GM23338 (cell line): ENCODE measurements around the gene GCDH. TPM values are rescaled to one million over a fixed set of nuclear protein-coding genes. Genes with fewer than 3 reads are reported as not detected.

Source experiments
- ATAC-seq: fragments of 200-7000 bp; cut with Tn5 transposase; 3 replicates; pipeline ENCODE4 v1.9.1; 2020
- DNase-seq: peaks from one replicate; pipeline ENCODE4 v3.0.0-alpha.2; 2015; ENCODE audit warnings: low spot score
- H2AFZ ChIP-seq: fragments of 200-600 bp; sonication (generic); 2 replicates; pipeline ENCODE4 v1.8.0; 2016; ENCODE audit warnings: antibody characterized with exemption, mild to moderate bottlenecking, moderate library complexity
- H3F3A ChIP-seq: fragments of 200-600 bp; sonication (generic); replicated peaks from 2 replicates; pipeline ENCODE4 v1.8.0; 2017; ENCODE audit warnings: antibody characterized with exemption, mixed run types, low read depth
- H3K27ac ChIP-seq: fragments of 200-600 bp; sonication (generic); 2 replicates; pipeline ENCODE4 v1.6.1; 2016; ENCODE audit warnings: low read depth
- H3K27me3 ChIP-seq: fragments of 200-600 bp; sonication (generic); 2 replicates; pipeline ENCODE4 v1.8.0; 2016; ENCODE audit warnings: mild to moderate bottlenecking, mixed run types, moderate library complexity; ENCODE audit not compliant: insufficient read depth
- H3K36me3 ChIP-seq: fragments of 200-600 bp; sonication (generic); 2 replicates; pipeline ENCODE4 v1.8.0; 2016; ENCODE audit warnings: mild to moderate bottlenecking; ENCODE audit not compliant: insufficient read depth
- H3K4me1 ChIP-seq: fragments of 200-600 bp; sonication (generic); 2 replicates; pipeline ENCODE4 v1.8.0; 2016; ENCODE audit warnings: mild to moderate bottlenecking, moderate library complexity; ENCODE audit not compliant: insufficient read depth
- H3K4me2 ChIP-seq: fragments of 200-600 bp; sonication (generic); 2 replicates; pipeline ENCODE4 v1.7.1; 2017; ENCODE audit warnings: mixed run types
- H3K4me3 ChIP-seq: fragments of 200-600 bp; sonication (generic); 2 replicates; pipeline ENCODE4 v1.6.1; 2016; ENCODE audit warnings: mixed run types
- H3K79me2 ChIP-seq: fragments of 200-600 bp; sonication (generic); replicated peaks from 2 replicates; pipeline ENCODE4 v1.8.0; 2017; ENCODE audit warnings: mild to moderate bottlenecking; ENCODE audit not compliant: insufficient read depth
- H3K9me2 ChIP-seq: fragments of 200-600 bp; sonication (generic); 2 replicates; pipeline ENCODE4 v1.8.0; 2017; ENCODE audit not compliant: insufficient read depth
- H4K20me1 ChIP-seq: fragments of 200-600 bp; sonication (generic); replicated peaks from 2 replicates; pipeline ENCODE4 v1.8.0; 2017; ENCODE audit warnings: mild to moderate bottlenecking; ENCODE audit not compliant: insufficient read depth
- H3K27ac Mint-ChIP-seq: 2 replicates; pipeline ENCODE4 v1.8.0; 2020; ENCODE audit warnings: inconsistent platforms, mild to moderate bottlenecking, moderate library complexity, mixed read lengths
- H3K27me3 Mint-ChIP-seq: 3 replicates; pipeline ENCODE4 v1.8.0; 2022; ENCODE audit warnings: low read depth, mild to moderate bottlenecking, moderate library complexity, mixed read lengths, inconsistent platforms; ENCODE audit not compliant: insufficient read depth, poor library complexity
- H3K36me3 Mint-ChIP-seq: 3 replicates; pipeline ENCODE4 v1.8.0; 2021; ENCODE audit warnings: low read depth, mild to moderate bottlenecking, inconsistent platforms, moderate library complexity, mixed read lengths
- H3K4me1 Mint-ChIP-seq: 3 replicates; pipeline ENCODE4 v1.8.0; 2020; ENCODE audit warnings: mild to moderate bottlenecking, inconsistent platforms, mixed read lengths
- H3K4me3 Mint-ChIP-seq: 3 replicates; pipeline ENCODE4 v1.8.0; 2021; ENCODE audit warnings: moderate library complexity, mild to moderate bottlenecking, inconsistent platforms, mixed read lengths
- H3K9me3 Mint-ChIP-seq: 3 replicates; pipeline ENCODE4 v1.8.0; 2020; ENCODE audit warnings: moderate library complexity, mild to moderate bottlenecking, inconsistent platforms, mixed read lengths
- CREB1 ChIP-seq: fragments of 250-450 bp; sonication (Bioruptor Pico); IDR thresholded peaks from 2 replicates; pipeline ENCODE4 v1.5.0; 2020; ENCODE audit warnings: low read depth, mild to moderate bottlenecking, moderate library complexity
- CTCF ChIP-seq, 2 experiments: fragments of 200-600 bp in 1 of 2; sonication (generic) in 1 of 2; conservative IDR thresholded peaks; 2 replicates each; pipeline versions ENCODE4 v1.5.1 to v1.6.1; 2016 to 2017; ENCODE audit warnings: antibody characterized with exemption in 2 of 2, low read depth in 2 of 2, mild to moderate bottlenecking in 2 of 2, moderate library complexity in 1 of 2
- JUNB ChIP-seq: IDR thresholded peaks from one replicate; pipeline ENCODE4 v1.6.1; 2016; ENCODE audit warnings: antibody characterized with exemption; ENCODE audit not compliant: unreplicated experiment
- NANOG ChIP-seq: IDR thresholded peaks from 2 replicates; pipeline ENCODE4 v1.6.1; 2016; ENCODE audit warnings: antibody characterized with exemption, borderline replicate concordance
- REST ChIP-seq: IDR thresholded peaks from one replicate; pipeline ENCODE4 v1.6.1; 2018; ENCODE audit warnings: antibody characterized with exemption; ENCODE audit not compliant: unreplicated experiment
- ZNF462 ChIP-seq: fragments of 250-450 bp; sonication (Bioruptor Pico); IDR thresholded peaks from 2 replicates; pipeline ENCODE4 v1.5.0; 2020; ENCODE audit warnings: mild to moderate bottlenecking, moderate library complexity
- polyA plus RNA-seq: library from polyadenylated mRNA; unstranded; fragments of >200 nt; fragmentation: Nextera tagmentation; extraction: Ambion mirVana; gene quantifications from 2 replicates; pipeline ENCODE4 v1.2.1, GENCODE V29; 2016
- total RNA-seq: library from RNA; depleted of rRNA; stranded (reverse); fragments of >200 nt; shearing (Covaris generic); gene quantifications from 2 replicates; pipeline ENCODE4 v1.2.3, GENCODE V29; 2014

Gene GCDH
- total and polyA plus RNA-seq, 2 experiments from 2014 or later: 54.1 to 99.8 TPM

- Histone ChIP-seq H2AFZ (no peak overlapping the region; the same call in 1 of the 2 replicates), H3K79me2 (peaks cover 44% of the 10 kb centered on the region)
- TF ChIP-seq CREB1 (CRISPR knock-in tag) (0 out of 2 replicates have a peak, but pooled peaks have one; percentile 8), CTCF (conservative IDR thresholded peaks at IDR 0.05; ENCODE audit: low read depth in 2 of 2) (no peak)
Observed at GRCh38 chr19:12937093-12937926, 46.4 kb downstream of the GCDH start.

GRCh38 chr19:12937927-12938778 lies 47.2 kb downstream of the GCDH start, which contains the start of gene CALR:
CALR (plus strand) TSS chr19:12938609; CDS start chr19:12938680, 71 bp downstream.
- H4K20me1 ChIP-seq: peaks cover 33% of the 10 kb centered on the region
- H3K9me2 ChIP-seq: no peaks in the 10 kb centered on the region
- H3K4me2 ChIP-seq: peak within 1 kb of the TSS; percentile 96
- H2AFZ ChIP-seq: no peak within 1 kb of the TSS; the same call in 1 of the 2 replicates
- Mint-ChIP-seq H3K27me3 (peaks cover 16% of the 10 kb centered on the region), H3K27ac (peak within 1 kb of the TSS; percentile 95), H3K4me1 (peaks cover 34% of the 10 kb centered on the region), H3K4me3 (peak within 1 kb of the TSS; percentile 99), H3K9me3 (no peaks in the 10 kb centered on the region), H3K36me3 (peaks cover 48% of the 10 kb centered on the region)
- peaks cover 56% of the 10 kb centered on the region for H3F3A ChIP-seq
- peak within 1 kb of the TSS; percentile 99 for H3K4me3 ChIP-seq
- H3K4me1 ChIP-seq: peaks cover 22% of the 10 kb centered on the region
- H3K27me3 ChIP-seq: no peaks in the 10 kb centered on the region
- DNase-seq (peak; percentile 99), ATAC-seq (peak; percentile 88)
- peaks cover 36% of the 10 kb centered on the region for H3K79me2 ChIP-seq
- H3K27ac ChIP-seq: peak within 1 kb of the TSS; percentile 94
- H3K36me3 ChIP-seq: peaks cover 41% of the 10 kb centered on the region
- TF ChIP-seq NANOG (peak; percentile 23; the same call in 1 of the 2 replicates), JUNB (no peak), ZNF462 (CRISPR knock-in tag) (no peak), REST (no peak)

More at GRCh38 chr19:12937093-12937926, 46.4 kb downstream of the GCDH start:
- DNase-seq: peak; percentile 91
- Histone ChIP-seq H3K4me2 (peak overlapping the region; percentile 76), H3K4me3 (peak overlapping the region; percentile 99), H3K27me3 (no peaks in the 10 kb centered on the region), H3F3A (peaks cover 47% of the 10 kb centered on the region), H3K9me2 (no peaks in the 10 kb centered on the region), H3K36me3 (peaks cover 34% of the 10 kb centered on the region), H3K4me1 (peaks cover 28% of the 10 kb centered on the region), H4K20me1 (peaks cover 28% of the 10 kb centered on the region), H3K27ac (peak overlapping the region; percentile 94)
- Mint-ChIP-seq H3K36me3 (peaks cover 40% of the 10 kb centered on the region), H3K4me1 (peaks cover 42% of the 10 kb centered on the region), H3K27me3 (peaks cover 13% of the 10 kb centered on the region), H3K27ac (peak overlapping the region; percentile 95), H3K4me3 (peak overlapping the region; percentile 99), H3K9me3 (no peaks in the 10 kb centered on the region)
- ATAC-seq: peak; percentile 39
